HepG2 (cell line): Measurements from ENCODE around the gene SYS1. TPM values are rescaled to one million over a fixed set of nuclear protein-coding genes. Genes with fewer than 3 reads are reported as not detected.

ENCODE experiments used
- GPN1 ChIP-seq: sonication (generic); formaldehyde crosslinking; IDR thresholded peaks from 2 replicates; pipeline ENCODE4 v1.5.1; 2020; ENCODE audit warnings: missing genetic modification reagents, borderline replicate concordance
- NRL ChIP-seq: sonication (generic); formaldehyde crosslinking; IDR thresholded peaks from 2 replicates; pipeline ENCODE4 v1.5.0; 2020; ENCODE audit warnings: missing genetic modification reagents, mild to moderate bottlenecking, moderate library complexity, borderline replicate concordance
- SOX13 ChIP-seq, 3 experiments: fragments of 450-650 bp in 1 of 3; sonication (generic) in 1 of 3; formaldehyde crosslinking in 1 of 3; IDR thresholded peaks in 2 of 3; conservative IDR thresholded peaks in 1 of 3; 2 replicates each; pipeline versions ENCODE4 v1.5.0 to v1.6.1; 2016 to 2020; ENCODE audit warnings: antibody characterized with exemption in 1 of 3, mild to moderate bottlenecking in 1 of 3, missing compliant biosample characterization in 1 of 3, missing genetic modification reagents in 1 of 3, moderate library complexity in 1 of 3
- ZNF329 ChIP-seq: sonication (generic); formaldehyde crosslinking; IDR thresholded peaks from 2 replicates; pipeline ENCODE4 v1.9.0; 2021; ENCODE audit warnings: low read depth, mild to moderate bottlenecking, missing genetic modification reagents
- ZNF451 ChIP-seq: sonication (generic); formaldehyde crosslinking; IDR thresholded peaks from 2 replicates; pipeline ENCODE4 v1.5.0; 2020; ENCODE audit warnings: mild to moderate bottlenecking, missing genetic modification reagents
- ZNF546 ChIP-seq: sonication (generic); formaldehyde crosslinking; conservative IDR thresholded peaks from 2 replicates; pipeline ENCODE4 v1.8.1; 2023; ENCODE audit warnings: mild to moderate bottlenecking, missing genetic modification reagents
- polyA plus RNA-seq, 8 experiments: library from polyadenylated mRNA; depleted of rRNA in 3 of 8; stranded (reverse) in 7 of 8; unstranded in 1 of 8; fragments of >200 nt; fragmentation: Illumina TruSeq in 4 of 8; extraction: Trizol in 4 of 8; gene quantifications; 2 replicates each; pipeline versions ENCODE4 v1.2.1 to v1.2.3, GENCODE V29; 2011 to 2016; ENCODE audit warnings: low read depth in 4 of 8, missing spikeins in 1 of 8, mixed read lengths in 1 of 8; ENCODE audit not compliant: insufficient read depth in 1 of 8
- total RNA-seq, 5 experiments: library from RNA; depleted of rRNA; stranded (reverse); fragments of >200 nt; fragmentation: Illumina TruSeq; extraction: Trizol; gene quantifications; 2 replicates each; pipeline ENCODE4 v1.2.3, GENCODE V29; 2016; ENCODE audit warnings: low read depth in 1 of 5
- TF ChIP-seq, protein P1 (sequence below): sonication (generic); formaldehyde crosslinking; IDR thresholded peaks from 2 replicates; pipeline ENCODE4 v1.5.1; 2020; ENCODE audit warnings: mild to moderate bottlenecking, missing genetic modification reagents, borderline replicate concordance
- TF ChIP-seq, protein P2 (sequence below): sonication (generic); formaldehyde crosslinking; IDR thresholded peaks from 2 replicates; pipeline ENCODE4 v1.5.1; 2020; ENCODE audit warnings: mild to moderate bottlenecking, missing genetic modification reagents, borderline replicate concordance
- TF ChIP-seq, protein P3 (sequence below): sonication (generic); formaldehyde crosslinking; IDR thresholded peaks from 2 replicates; pipeline ENCODE4 v1.8.1; 2022; ENCODE audit warnings: mild to moderate bottlenecking, missing genetic modification reagents
- TF ChIP-seq, protein P4 (sequence below): sonication (generic); formaldehyde crosslinking; conservative IDR thresholded peaks from 2 replicates; pipeline ENCODE4 v1.8.0; 2022; ENCODE audit warnings: missing genetic modification reagents
- TF ChIP-seq, protein P5 (sequence below): sonication (generic); formaldehyde crosslinking; IDR thresholded peaks from 2 replicates; pipeline ENCODE4 v1.9.0; 2021; ENCODE audit warnings: missing genetic modification reagents, mild to moderate bottlenecking, borderline replicate concordance
- TF ChIP-seq, protein P6 (sequence below): sonication (generic); formaldehyde crosslinking; IDR thresholded peaks from 2 replicates; pipeline ENCODE4 v1.8.0; 2022; ENCODE audit warnings: mild to moderate bottlenecking, missing genetic modification reagents, moderate library complexity

The SYS1 gene
- total and polyA plus RNA-seq, 2 of the 13 experiments (the other 11 are each of a cell fraction or from before 2014, with no cell fraction given): 38.3 to 65.6 TPM

DNA sequence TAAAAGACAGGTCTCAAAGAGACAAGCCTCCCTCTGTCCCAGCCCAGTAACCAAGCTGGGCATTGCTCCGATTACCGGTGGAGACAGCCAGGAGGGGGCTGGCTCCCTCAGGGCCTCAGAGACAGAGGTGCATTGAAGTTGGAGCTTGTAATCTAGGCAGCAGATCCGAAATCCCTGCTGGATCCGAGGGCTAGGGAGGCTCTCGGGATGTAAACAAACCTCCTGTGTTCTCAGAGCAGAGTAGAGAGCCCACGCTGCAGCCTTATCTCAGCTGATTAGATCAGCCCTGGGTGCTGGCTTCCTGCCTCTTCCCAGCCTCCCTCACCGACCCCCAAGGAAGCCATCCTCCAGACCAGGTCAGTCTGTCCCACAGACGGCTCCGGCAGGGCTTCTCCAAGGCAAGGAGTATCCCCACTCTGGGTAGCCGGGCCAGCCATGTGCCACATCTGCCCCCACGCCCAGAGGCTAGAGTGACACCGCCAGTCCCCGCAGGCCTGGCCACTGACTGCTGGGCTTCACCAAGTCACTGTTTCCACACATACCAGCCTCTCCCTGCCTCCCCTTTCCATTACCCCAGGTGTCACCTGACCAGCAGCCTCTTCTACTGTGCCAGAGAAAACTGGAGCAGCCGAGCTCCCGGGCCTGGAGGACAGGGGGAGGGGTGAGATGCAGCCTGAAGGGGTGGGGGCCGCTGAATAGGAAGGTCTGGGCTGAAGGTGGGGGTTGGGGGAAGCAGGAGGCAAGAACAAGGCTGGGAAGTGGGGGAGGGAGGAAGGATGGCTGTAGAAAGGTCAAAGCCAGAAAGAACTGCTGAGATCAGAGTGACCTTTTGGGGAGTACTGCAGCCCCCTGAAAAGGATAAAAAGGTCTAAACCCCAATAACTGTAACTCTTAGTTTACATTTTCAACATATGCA, 20.8 kb upstream of the SYS1 start (continued):
- TF ChIP-seq GPN1 (no peak), ZNF329 (CRISPR knock-in tag) (no peak), ZNF451 (peak; percentile 79; the same call in 1 of the 2 replicates), SOX13 (IDR thresholded peaks at IDR 0.05) (0 out of 2 replicates have a peak, but pooled peaks have one; percentile 20), SOX13 (CRISPR knock-in tag; conservative IDR thresholded peaks at IDR 0.05 in 1 of 2, IDR thresholded peaks at IDR 0.05 in 1 of 2) (peak in 1 of 2 experiments; percentile 69; a peak in 2 of 4 replicates), ZNF546 (CRISPR knock-in tag) (peak; percentile 67; the same call in 1 of the 2 replicates), NRL (0 out of 2 replicates have a peak, but pooled peaks have one; percentile 39)
- TF ChIP-seq, protein P1, sequence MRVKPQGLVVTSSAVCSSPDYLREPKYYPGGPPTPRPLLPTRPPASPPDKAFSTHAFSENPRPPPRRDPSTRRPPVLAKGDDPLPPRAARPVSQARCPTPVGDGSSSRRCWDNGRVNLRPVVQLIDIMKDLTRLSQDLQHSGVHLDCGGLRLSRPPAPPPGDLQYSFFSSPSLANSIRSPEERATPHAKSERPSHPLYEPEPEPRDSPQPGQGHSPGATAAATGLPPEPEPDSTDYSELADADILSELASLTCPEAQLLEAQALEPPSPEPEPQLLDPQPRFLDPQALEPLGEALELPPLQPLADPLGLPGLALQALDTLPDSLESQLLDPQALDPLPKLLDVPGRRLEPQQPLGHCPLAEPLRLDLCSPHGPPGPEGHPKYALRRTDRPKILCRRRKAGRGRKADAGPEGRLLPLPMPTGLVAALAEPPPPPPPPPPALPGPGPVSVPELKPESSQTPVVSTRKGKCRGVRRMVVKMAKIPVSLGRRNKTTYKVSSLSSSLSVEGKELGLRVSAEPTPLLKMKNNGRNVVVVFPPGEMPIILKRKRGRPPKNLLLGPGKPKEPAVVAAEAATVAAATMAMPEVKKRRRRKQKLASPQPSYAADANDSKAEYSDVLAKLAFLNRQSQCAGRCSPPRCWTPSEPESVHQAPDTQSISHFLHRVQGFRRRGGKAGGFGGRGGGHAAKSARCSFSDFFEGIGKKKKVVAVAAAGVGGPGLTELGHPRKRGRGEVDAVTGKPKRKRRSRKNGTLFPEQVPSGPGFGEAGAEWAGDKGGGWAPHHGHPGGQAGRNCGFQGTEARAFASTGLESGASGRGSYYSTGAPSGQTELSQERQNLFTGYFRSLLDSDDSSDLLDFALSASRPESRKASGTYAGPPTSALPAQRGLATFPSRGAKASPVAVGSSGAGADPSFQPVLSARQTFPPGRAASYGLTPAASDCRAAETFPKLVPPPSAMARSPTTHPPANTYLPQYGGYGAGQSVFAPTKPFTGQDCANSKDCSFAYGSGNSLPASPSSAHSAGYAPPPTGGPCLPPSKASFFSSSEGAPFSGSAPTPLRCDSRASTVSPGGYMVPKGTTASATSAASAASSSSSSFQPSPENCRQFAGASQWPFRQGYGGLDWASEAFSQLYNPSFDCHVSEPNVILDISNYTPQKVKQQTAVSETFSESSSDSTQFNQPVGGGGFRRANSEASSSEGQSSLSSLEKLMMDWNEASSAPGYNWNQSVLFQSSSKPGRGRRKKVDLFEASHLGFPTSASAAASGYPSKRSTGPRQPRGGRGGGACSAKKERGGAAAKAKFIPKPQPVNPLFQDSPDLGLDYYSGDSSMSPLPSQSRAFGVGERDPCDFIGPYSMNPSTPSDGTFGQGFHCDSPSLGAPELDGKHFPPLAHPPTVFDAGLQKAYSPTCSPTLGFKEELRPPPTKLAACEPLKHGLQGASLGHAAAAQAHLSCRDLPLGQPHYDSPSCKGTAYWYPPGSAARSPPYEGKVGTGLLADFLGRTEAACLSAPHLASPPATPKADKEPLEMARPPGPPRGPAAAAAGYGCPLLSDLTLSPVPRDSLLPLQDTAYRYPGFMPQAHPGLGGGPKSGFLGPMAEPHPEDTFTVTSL (CRISPR knock-in tag): peak; percentile 59; the same call in 1 of the 2 replicates
- TF ChIP-seq, protein P2, sequence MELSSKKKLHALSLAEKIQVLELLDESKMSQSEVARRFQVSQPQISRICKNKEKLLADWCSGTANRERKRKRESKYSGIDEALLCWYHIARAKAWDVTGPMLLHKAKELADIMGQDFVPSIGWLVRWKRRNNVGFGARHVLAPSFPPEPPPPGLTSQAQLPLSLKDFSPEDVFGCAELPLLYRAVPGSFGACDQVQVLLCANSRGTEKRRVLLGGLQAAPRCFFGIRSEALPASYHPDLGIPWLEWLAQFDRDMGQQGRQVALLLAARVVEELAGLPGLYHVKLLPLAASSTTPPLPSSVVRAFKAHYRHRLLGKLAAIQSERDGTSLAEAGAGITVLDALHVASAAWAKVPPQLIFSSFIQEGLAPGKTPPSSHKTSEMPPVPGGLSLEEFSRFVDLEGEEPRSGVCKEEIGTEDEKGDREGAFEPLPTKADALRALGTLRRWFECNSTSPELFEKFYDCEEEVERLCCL (CRISPR knock-in tag): no peak
- TF ChIP-seq, protein P3, sequence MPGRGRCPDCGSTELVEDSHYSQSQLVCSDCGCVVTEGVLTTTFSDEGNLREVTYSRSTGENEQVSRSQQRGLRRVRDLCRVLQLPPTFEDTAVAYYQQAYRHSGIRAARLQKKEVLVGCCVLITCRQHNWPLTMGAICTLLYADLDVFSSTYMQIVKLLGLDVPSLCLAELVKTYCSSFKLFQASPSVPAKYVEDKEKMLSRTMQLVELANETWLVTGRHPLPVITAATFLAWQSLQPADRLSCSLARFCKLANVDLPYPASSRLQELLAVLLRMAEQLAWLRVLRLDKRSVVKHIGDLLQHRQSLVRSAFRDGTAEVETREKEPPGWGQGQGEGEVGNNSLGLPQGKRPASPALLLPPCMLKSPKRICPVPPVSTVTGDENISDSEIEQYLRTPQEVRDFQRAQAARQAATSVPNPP (CRISPR knock-in tag): 0 out of 2 replicates have a peak, but pooled peaks have one; percentile 34
- TF ChIP-seq, protein P4, sequence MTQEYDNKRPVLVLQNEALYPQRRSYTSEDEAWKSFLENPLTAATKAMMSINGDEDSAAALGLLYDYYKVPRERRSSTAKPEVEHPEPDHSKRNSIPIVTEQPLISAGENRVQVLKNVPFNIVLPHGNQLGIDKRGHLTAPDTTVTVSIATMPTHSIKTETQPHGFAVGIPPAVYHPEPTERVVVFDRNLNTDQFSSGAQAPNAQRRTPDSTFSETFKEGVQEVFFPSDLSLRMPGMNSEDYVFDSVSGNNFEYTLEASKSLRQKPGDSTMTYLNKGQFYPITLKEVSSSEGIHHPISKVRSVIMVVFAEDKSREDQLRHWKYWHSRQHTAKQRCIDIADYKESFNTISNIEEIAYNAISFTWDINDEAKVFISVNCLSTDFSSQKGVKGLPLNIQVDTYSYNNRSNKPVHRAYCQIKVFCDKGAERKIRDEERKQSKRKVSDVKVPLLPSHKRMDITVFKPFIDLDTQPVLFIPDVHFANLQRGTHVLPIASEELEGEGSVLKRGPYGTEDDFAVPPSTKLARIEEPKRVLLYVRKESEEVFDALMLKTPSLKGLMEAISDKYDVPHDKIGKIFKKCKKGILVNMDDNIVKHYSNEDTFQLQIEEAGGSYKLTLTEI (CRISPR knock-in tag): no peak
- TF ChIP-seq, protein P5, sequence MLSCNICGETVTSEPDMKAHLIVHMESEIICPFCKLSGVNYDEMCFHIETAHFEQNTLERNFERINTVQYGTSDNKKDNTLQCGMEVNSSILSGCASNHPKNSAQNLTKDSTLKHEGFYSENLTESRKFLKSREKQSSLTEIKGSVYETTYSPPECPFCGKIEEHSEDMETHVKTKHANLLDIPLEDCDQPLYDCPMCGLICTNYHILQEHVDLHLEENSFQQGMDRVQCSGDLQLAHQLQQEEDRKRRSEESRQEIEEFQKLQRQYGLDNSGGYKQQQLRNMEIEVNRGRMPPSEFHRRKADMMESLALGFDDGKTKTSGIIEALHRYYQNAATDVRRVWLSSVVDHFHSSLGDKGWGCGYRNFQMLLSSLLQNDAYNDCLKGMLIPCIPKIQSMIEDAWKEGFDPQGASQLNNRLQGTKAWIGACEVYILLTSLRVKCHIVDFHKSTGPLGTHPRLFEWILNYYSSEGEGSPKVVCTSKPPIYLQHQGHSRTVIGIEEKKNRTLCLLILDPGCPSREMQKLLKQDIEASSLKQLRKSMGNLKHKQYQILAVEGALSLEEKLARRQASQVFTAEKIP: no peak
- TF ChIP-seq, protein P6, sequence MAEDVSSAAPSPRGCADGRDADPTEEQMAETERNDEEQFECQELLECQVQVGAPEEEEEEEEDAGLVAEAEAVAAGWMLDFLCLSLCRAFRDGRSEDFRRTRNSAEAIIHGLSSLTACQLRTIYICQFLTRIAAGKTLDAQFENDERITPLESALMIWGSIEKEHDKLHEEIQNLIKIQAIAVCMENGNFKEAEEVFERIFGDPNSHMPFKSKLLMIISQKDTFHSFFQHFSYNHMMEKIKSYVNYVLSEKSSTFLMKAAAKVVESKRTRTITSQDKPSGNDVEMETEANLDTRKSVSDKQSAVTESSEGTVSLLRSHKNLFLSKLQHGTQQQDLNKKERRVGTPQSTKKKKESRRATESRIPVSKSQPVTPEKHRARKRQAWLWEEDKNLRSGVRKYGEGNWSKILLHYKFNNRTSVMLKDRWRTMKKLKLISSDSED (CRISPR knock-in tag): no peak
